ENCODE results near the gene LGI2.

DNA sequence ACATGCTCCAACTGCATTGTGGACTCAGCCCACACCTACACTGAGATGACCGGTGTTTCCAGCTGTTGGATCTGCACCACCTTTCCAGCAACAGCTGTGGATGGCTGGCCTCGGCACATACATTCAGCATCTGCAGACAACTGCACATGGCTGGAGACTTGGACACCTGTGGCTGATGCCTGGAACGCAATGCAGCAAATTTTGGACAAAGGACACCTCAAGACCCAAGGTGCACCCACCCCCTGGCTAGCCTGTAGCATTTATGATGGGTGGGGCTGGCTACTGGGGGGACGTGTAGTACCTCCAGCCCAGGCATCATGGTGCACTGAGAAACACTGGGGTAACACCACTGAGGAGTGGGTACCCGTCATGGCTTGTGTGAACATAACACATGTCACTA lies 60.6 kb downstream of the LGI2 start:
- no peak for TF ChIP-seq BACH1 (IDR thresholded peaks at IDR 0.05; ENCODE audit: low read length)
- TF ChIP-seq, protein P1, sequence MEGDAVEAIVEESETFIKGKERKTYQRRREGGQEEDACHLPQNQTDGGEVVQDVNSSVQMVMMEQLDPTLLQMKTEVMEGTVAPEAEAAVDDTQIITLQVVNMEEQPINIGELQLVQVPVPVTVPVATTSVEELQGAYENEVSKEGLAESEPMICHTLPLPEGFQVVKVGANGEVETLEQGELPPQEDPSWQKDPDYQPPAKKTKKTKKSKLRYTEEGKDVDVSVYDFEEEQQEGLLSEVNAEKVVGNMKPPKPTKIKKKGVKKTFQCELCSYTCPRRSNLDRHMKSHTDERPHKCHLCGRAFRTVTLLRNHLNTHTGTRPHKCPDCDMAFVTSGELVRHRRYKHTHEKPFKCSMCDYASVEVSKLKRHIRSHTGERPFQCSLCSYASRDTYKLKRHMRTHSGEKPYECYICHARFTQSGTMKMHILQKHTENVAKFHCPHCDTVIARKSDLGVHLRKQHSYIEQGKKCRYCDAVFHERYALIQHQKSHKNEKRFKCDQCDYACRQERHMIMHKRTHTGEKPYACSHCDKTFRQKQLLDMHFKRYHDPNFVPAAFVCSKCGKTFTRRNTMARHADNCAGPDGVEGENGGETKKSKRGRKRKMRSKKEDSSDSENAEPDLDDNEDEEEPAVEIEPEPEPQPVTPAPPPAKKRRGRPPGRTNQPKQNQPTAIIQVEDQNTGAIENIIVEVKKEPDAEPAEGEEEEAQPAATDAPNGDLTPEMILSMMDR (IDR thresholded peaks at IDR 0.05; ENCODE audit: control extremely low read depth in 1 of 3, insufficient read depth in 1 of 3, low read depth in 1 of 3, low read length in 3 of 3) = no peak
- TF ChIP-seq TEAD4 (IDR thresholded peaks at IDR 0.05; ENCODE audit: low read depth, low read length) = no peak
- no peak for TF ChIP-seq HDAC2 (IDR thresholded peaks at IDR 0.05; ENCODE audit: borderline replicate concordance in 1 of 2, low read depth in 2 of 2, low read length in 2 of 2)
- TF ChIP-seq POLR2AphosphoS5 (IDR thresholded peaks at IDR 0.05; ENCODE audit: low read depth, low read length) = no peak
- TF ChIP-seq, protein P2, sequence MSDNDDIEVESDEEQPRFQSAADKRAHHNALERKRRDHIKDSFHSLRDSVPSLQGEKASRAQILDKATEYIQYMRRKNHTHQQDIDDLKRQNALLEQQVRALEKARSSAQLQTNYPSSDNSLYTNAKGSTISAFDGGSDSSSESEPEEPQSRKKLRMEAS (IDR thresholded peaks at IDR 0.05) = no peak
- TF ChIP-seq EZH2 (IDR thresholded peaks at IDR 0.05; ENCODE audit: low read depth, low read length, severe bottlenecking) = no peak
- TF ChIP-seq SIN3A (conservative IDR thresholded peaks at IDR 0.05 in 1 of 2, IDR thresholded peaks at IDR 0.05 in 1 of 2; ENCODE audit: low read depth in 1 of 2, low read length in 2 of 2) = no peak
- no peak for TF ChIP-seq CHD2 (IDR thresholded peaks at IDR 0.05; ENCODE audit: low read length)
- no peak for TF ChIP-seq GABPA (IDR thresholded peaks at IDR 0.05; ENCODE audit: borderline replicate concordance, insufficient read depth, low read length)
- TF ChIP-seq SRF (IDR thresholded peaks at IDR 0.05; ENCODE audit: low read depth, low read length) = no peak
- no peak for TF ChIP-seq SP2 (IDR thresholded peaks at IDR 0.05; ENCODE audit: low read length)
- TF ChIP-seq HDAC6 (IDR thresholded peaks at IDR 0.05; ENCODE audit: low read depth, low read length) = no peak
- TF ChIP-seq POLR2A (IDR thresholded peaks at IDR 0.05; ENCODE audit: control extremely low read depth in 1 of 2, low read depth in 2 of 2, low read length in 2 of 2) = no peak

All from H1 (cell line).